ENCODE results near the gene ZGLP1. TPM values are rescaled to one million over a fixed set of nuclear protein-coding genes. Genes with fewer than 3 reads are reported as not detected.
A peak's percentile ranks its signal among the peaks of the same experiment; 100 is the strongest.

The ZGLP1 gene
- total and polyA plus RNA-seq, 8 donors = 2.8 to 11.9 (median 6.9) TPM

DNA sequence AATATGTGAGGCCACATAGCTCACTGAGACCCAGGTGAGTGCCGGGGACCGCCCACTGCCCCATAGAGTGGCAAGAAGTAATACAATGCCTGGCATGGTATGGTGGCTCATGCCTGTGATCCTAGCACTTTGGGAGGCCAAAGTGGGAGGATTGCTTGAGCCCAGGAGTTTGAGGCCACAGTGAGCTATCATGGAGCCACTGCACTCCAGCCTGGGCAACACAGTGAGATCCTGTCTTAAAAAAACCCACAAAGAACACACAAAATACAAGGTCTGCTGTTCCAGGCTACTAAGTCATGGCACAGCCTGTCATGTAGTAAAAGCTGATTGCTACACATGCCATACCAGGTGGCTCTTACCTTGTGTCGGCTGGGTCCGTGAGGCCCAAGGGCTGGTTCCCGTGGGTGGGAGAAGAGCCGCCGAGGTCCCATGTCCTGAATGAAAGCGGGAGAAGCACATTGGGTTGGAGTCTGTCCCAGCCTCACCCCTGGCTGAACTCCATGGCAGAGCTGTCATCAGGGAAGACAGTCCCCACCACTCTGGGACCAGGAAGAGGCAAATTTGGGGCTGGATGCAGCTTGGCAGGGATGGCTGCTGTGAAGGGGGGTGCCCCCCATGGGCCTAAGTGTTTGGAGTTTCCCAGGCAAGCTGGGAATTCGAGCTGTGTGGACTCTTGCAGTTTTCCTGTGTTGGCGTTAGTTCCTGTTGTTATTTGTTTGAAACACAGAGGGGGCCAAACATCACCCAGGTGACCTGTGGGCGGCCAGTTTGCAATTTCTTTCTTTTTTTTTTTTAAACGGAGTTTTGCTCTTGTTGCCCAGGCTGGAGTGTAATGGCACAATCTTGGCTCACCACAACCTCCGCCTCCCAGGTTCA is 9.4 kb upstream of the ZGLP1 start:
- ATAC-seq = no peak
- H3K4me1 ChIP-seq = peaks cover 4 to 19% of the 10 kb centered on the region in 2 donors
- peaks cover 0 to 81% of the 10 kb centered on the region in 2 donors for H3K36me3 ChIP-seq
- intact Hi-C loops (cut with DNase I) = no loop called here
- DNase-seq = no peak
- TF ChIP-seq, protein P1, sequence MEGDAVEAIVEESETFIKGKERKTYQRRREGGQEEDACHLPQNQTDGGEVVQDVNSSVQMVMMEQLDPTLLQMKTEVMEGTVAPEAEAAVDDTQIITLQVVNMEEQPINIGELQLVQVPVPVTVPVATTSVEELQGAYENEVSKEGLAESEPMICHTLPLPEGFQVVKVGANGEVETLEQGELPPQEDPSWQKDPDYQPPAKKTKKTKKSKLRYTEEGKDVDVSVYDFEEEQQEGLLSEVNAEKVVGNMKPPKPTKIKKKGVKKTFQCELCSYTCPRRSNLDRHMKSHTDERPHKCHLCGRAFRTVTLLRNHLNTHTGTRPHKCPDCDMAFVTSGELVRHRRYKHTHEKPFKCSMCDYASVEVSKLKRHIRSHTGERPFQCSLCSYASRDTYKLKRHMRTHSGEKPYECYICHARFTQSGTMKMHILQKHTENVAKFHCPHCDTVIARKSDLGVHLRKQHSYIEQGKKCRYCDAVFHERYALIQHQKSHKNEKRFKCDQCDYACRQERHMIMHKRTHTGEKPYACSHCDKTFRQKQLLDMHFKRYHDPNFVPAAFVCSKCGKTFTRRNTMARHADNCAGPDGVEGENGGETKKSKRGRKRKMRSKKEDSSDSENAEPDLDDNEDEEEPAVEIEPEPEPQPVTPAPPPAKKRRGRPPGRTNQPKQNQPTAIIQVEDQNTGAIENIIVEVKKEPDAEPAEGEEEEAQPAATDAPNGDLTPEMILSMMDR (IDR thresholded peaks at IDR 0.05) = no peak
- no peaks in the 10 kb centered on the region for H3K9me3 ChIP-seq
- H3K4me3 ChIP-seq = no peak overlapping the region
- H3K27me3 ChIP-seq = no peaks in the 10 kb centered on the region
- no peak overlapping the region for H3K27ac ChIP-seq

DNA sequence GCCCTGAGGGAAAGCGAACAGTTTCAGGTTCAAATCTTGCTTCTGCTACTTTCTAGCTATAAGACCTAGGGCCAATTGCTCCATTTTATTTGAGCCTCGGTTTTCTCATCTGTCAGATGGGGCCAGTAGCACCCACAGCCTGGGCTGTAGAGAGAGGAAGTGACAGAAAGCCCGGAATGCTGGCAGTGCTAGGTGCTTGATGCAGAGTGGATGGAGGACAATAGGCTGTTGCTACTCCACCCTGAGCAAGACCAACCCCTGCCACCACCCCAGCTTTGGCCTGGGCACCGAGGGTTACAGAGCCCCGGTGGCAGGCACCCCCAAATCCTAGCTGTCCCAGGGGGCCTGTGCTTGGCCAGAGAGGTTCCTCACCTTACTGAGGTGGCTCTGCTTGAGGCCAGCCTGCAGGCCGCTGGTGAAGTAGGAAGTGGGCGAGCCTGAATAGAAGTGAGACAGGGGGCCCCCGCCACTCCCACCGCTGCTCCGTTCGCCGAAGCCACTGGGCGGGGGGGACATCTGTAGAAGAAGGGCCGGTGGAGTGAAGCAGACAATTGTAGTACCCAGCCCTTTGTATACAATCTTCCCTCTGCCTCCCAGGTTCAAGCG is 8.3 kb upstream of the ZGLP1 start:
- Histone ChIP-seq H3K4me1 (peaks cover 4 to 19% of the 10 kb centered on the region in 2 donors), H3K9me3 (no peaks in the 10 kb centered on the region), H3K27me3 (no peaks in the 10 kb centered on the region), H3K27ac (no peak overlapping the region), H3K4me3 (no peak overlapping the region), H3K36me3 (peaks cover 0 to 70% of the 10 kb centered on the region in 2 donors)
- TF ChIP-seq, protein P1 (IDR thresholded peaks at IDR 0.05) = no peak
- DNase-seq (no peak), ATAC-seq (no peak)
- intact Hi-C loops (cut with DNase I) = no loop called here

DNA sequence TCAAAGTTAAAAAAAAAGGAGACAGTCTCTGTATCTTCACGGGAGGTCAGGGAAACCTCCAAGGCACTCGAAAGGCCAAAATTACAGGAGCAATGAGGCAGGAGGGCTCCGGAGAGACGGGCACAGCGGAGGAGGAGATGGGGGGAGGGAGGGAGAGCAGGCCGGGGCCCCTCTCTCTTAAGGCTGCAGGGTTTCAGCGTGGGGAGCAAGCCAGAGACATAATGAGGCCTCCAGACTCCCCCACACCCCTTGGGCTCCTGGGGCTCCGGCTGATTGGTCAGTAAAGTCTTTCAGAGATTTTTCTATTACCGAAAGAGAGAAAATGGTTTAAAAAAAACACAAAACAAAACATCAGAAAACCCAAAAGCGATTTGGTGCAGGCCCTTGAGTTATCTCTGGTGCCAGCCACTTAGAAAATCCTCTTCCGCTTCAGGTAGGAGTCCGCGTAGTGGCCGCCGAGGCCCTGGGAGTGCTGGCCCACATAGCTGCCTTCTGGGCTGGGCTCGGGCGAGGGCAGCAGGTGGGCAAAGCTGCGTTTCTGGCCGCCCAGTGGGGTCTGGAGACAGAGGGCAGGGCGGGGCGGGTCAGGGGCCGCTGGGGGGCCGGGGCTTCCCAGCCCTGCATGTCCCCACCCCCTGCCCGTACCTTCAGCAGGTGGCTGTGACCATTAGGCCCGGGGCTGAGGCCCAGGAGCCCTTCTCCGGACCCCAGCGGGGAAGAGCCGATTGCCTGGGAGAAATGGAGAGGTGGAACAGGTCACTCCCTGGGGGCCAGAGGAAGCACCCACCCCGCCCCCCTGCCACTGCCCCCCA is 7.6 kb upstream of the ZGLP1 start:
- intact Hi-C loops (cut with DNase I) = no loop called here
- Histone ChIP-seq H3K9me3 (no peaks in the 10 kb centered on the region), H3K27me3 (no peaks in the 10 kb centered on the region), H3K4me1 (peaks cover 4 to 19% of the 10 kb centered on the region in 2 donors), H3K4me3 (no peak overlapping the region), H3K27ac (no peak overlapping the region), H3K36me3 (peaks cover 0 to 63% of the 10 kb centered on the region in 2 donors)
- TF ChIP-seq, protein P1 (IDR thresholded peaks at IDR 0.05) = no peak
- no peak for DNase-seq
- ATAC-seq = no peak

DNA sequence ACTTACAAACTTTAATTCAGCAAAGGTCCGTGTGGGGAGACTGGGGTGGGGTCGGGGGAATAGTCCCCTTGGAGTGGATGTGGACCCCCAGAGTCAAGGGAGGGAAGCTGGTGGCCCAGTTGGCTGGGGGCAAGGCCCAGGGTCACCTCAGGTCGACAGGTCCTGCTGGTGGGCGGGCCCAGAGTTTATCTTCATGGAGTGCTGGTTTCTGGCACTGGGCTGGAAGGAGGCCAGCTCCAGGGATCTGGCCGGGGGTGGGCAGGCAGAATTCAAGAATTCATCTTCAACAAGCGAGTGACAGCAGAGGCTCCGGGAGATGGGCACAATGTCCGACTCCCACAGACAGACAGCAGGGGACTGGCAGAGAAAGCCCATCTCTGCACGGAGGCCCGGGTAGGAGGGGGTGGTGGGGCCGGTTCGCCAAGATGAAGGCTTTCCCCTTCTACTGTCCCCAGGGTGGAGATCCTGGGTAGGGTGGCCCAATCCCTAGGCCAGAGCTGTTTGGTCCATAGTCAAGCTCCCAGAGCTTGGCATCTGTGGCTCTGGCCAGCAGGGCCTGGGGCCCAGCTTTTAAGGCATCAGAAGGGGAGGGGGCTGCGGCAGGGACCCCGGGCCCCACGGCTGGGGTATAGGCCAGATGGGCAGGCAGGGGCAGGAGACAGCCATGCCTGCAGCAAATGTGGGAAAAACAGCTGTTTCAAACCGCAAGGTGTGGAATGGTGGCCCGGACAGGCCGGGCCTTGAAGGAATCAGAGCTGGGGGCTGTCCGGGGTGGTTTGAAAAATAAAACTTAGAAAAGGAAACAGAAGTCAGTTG is 6.8 kb upstream of the ZGLP1 start:
- peak overlapping the region in 1 of 2 donors; percentile 41 for H3K27ac ChIP-seq

More for the DNA sequence above, 6.8 kb upstream of the ZGLP1 start:
- TF ChIP-seq, protein P1 (IDR thresholded peaks at IDR 0.05) = no peak
- no peaks in the 10 kb centered on the region for H3K9me3 ChIP-seq
- H3K4me1 ChIP-seq = peaks cover 4 to 19% of the 10 kb centered on the region in 2 donors
- peak; percentile 7 for ATAC-seq
- no peak for DNase-seq
- H3K4me3 ChIP-seq = peak overlapping the region in 1 of 2 donors; percentile 94
- no peaks in the 10 kb centered on the region for H3K27me3 ChIP-seq
- intact Hi-C loops (cut with DNase I) = no loop called here
- H3K36me3 ChIP-seq = peaks cover 0 to 55% of the 10 kb centered on the region in 2 donors
